H1 (cell line): Measurements from ENCODE around the gene DNAJB6. TPM values are rescaled to one million over a fixed set of nuclear protein-coding genes. Genes with fewer than 3 reads are reported as not detected.

ENCODE experiments used
- polyA plus RNA-seq, 7 experiments: library from polyadenylated mRNA; depleted of rRNA in 3 of 7; stranded (reverse) in 5 of 7; unstranded in 2 of 7; fragments of >200 nt in 5 of 7; fragments of 200-250 nt in 2 of 7; gene quantifications; 1 replicate in 5 of 7; 2 replicates in 1 of 7; 4 replicates in 1 of 7; pipeline versions ENCODE4 v1.2.1 to v1.2.3, GENCODE V29; 2011 to 2013; ENCODE audit warnings: missing spikeins in 2 of 7, mixed read lengths in 2 of 7
- total RNA-seq: library from RNA; stranded (reverse); fragmentation: NEBNext Ultra II Directional; extraction: Animal tissue kit (Norgen Biotek cat#: 25700); gene quantifications from 2 replicates; pipeline ENCODE4 v1.2.1, GENCODE V29; 2021
- TF ChIP-seq, protein P1 (sequence below): IDR thresholded peaks from 2 replicates; pipeline ENCODE4 v1.6.1; 2012; ENCODE audit warnings: low read length, inconsistent platforms

The DNAJB6 gene
- total and polyA plus RNA-seq, 2 of the 8 experiments (the other 6 are each of a cell fraction or from before 2014, with no cell fraction given) = 166 to 295 TPM

DNA sequence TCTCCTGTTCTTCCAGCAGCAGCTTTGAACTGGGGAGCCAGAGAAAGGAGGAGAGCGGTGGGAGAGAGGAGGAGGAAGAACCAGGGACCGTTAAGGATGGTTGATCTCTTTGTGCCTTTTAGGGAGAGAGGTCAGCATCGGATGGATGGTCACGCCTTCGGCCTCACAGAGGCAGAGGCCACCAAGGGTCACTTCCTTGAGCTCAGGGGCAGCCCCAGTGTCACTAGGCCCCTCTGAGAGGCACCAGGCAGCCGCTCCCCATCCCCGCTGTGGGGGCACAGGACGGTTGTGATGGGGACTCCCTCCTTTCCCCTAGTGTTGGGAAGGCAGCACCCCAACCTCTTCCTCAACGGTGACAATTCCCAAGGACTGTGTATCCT, 121.4 kb downstream of the DNAJB6 start (continued):
- TF ChIP-seq, protein P1, sequence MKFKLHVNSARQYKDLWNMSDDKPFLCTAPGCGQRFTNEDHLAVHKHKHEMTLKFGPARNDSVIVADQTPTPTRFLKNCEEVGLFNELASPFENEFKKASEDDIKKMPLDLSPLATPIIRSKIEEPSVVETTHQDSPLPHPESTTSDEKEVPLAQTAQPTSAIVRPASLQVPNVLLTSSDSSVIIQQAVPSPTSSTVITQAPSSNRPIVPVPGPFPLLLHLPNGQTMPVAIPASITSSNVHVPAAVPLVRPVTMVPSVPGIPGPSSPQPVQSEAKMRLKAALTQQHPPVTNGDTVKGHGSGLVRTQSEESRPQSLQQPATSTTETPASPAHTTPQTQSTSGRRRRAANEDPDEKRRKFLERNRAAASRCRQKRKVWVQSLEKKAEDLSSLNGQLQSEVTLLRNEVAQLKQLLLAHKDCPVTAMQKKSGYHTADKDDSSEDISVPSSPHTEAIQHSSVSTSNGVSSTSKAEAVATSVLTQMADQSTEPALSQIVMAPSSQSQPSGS = no peak
